ENCODE measurements around the gene CPT2. TPM values are rescaled to one million over a fixed set of nuclear protein-coding genes. Genes with fewer than 3 reads are reported as not detected.

CPT2 gene
- total RNA-seq, 1 experiment from 2014 or later: 17.0 TPM

DNA sequence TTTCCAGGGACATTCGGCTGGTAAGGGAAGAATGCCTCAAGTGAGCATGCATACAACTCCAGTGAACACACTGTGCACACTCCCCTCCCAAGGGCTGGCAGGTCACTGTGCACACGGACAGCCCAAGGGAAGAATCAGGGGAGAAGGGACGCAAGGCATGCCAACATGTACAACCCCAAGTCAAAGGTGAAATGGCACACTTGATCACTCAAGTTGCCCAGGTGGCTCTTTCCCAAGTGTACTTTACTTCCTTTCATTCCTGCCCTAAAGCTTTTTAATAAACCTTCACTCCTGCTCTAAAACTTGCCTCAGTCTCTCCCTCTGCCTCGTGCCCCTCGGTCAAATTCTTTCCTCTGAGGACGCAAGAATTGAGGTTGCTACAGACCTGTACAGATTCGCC, 40.7 kb upstream of the CPT2 start:
- intact Hi-C loops (cut with micrococcal nuclease; ENCODE audit: unreplicated experiment): no loop called here
- Histone ChIP-seq H3K4me3 (ENCODE audit: low read depth, low read length, poor library complexity, severe bottlenecking) (no peak overlapping the region), H3K27ac (ENCODE audit: low read depth, low read length, poor library complexity, severe bottlenecking) (no peak overlapping the region), H3K36me3 (ENCODE audit: insufficient read depth, low read length, poor library complexity, severe bottlenecking) (no peaks in the 10 kb centered on the region), H3K9me3 (ENCODE audit: low read depth, low read length, poor library complexity, severe bottlenecking) (no peaks in the 10 kb centered on the region), H3K4me1 (ENCODE audit: insufficient read depth, low read length, poor library complexity, severe bottlenecking) (no peaks in the 10 kb centered on the region), H3K27me3 (replicated peaks; ENCODE audit: insufficient read depth, low read depth, low read length, poor library complexity) (no peaks in the 10 kb centered on the region)
- BruUV-seq (replicated peaks): no TSS peak
- CTCF ChIA-PET: no interaction called here
- POLR2A ChIA-PET (ENCODE audit: low non-redundant PET): no interaction called here
- DNase-seq (ENCODE audit: low spot score): no peak
- TF ChIP-seq, protein P1, sequence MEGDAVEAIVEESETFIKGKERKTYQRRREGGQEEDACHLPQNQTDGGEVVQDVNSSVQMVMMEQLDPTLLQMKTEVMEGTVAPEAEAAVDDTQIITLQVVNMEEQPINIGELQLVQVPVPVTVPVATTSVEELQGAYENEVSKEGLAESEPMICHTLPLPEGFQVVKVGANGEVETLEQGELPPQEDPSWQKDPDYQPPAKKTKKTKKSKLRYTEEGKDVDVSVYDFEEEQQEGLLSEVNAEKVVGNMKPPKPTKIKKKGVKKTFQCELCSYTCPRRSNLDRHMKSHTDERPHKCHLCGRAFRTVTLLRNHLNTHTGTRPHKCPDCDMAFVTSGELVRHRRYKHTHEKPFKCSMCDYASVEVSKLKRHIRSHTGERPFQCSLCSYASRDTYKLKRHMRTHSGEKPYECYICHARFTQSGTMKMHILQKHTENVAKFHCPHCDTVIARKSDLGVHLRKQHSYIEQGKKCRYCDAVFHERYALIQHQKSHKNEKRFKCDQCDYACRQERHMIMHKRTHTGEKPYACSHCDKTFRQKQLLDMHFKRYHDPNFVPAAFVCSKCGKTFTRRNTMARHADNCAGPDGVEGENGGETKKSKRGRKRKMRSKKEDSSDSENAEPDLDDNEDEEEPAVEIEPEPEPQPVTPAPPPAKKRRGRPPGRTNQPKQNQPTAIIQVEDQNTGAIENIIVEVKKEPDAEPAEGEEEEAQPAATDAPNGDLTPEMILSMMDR (conservative IDR thresholded peaks at IDR 0.05; ENCODE audit: low read depth, low read length): no peak
- TF ChIP-seq EZH2 (IDR thresholded peaks at IDR 0.05; ENCODE audit: borderline replicate concordance, low read depth, low read length, poor library complexity, severe bottlenecking): no peak

DNA sequence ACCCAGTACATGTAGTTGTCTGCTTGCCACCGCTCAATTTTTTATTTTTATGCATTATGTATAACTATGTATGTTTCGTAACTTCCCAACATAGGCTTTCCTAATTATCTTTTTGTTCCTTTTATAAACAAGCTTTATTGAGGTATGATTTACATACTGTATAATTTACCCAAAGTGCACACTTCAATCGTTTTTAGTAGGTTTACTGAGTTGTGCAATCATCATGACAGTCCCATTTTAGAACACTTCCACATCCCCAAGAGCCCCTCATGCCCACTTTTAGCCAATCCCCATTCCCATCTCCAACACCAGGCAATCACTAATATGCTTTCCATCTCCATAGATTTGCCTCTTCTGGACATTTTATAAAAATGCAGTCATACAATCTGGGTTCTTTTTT, 39.8 kb upstream of the CPT2 start:
- no peak overlapping the region for H3K27ac ChIP-seq (ENCODE audit: low read depth, low read length, poor library complexity, severe bottlenecking)
- H3K4me1 ChIP-seq (ENCODE audit: insufficient read depth, low read length, poor library complexity, severe bottlenecking): no peaks in the 10 kb centered on the region
- intact Hi-C loops (cut with micrococcal nuclease; ENCODE audit: unreplicated experiment): no loop called here
- H3K27me3 ChIP-seq (replicated peaks; ENCODE audit: insufficient read depth, low read depth, low read length, poor library complexity): no peaks in the 10 kb centered on the region
- no peaks in the 10 kb centered on the region for H3K36me3 ChIP-seq (ENCODE audit: insufficient read depth, low read length, poor library complexity, severe bottlenecking)
- CTCF ChIA-PET: no interaction called here
- DNase-seq (ENCODE audit: low spot score): no peak
- POLR2A ChIA-PET (ENCODE audit: low non-redundant PET): no interaction called here
- H3K4me3 ChIP-seq (ENCODE audit: low read depth, low read length, poor library complexity, severe bottlenecking): no peak overlapping the region
- no peak for TF ChIP-seq EZH2 (IDR thresholded peaks at IDR 0.05; ENCODE audit: borderline replicate concordance, low read depth, low read length, poor library complexity, severe bottlenecking)
- TF ChIP-seq, protein P1 (conservative IDR thresholded peaks at IDR 0.05; ENCODE audit: low read depth, low read length): no peak
- no peaks in the 10 kb centered on the region for H3K9me3 ChIP-seq (ENCODE audit: low read depth, low read length, poor library complexity, severe bottlenecking)
- no TSS peak for BruUV-seq (replicated peaks)

DNA sequence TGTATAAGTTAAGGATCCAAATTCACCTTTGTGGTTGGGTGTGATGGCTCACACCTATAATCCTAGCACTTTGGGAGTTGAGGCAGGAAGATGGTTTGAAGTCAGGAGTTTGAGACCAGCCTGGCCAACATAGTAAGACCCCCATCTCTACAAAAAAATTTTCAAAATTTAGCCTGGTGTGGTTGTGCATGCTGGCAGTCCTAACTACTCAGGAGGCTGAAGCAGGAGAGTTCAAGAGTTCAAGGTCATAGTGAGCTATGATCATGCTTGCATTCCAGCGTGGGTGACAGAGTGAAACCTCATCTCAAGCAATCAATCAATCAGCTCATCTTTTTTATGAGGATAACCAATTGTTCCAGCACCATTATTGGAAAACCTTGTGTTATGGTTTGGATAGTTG, 37.7 kb upstream of the CPT2 start:
- intact Hi-C loops (cut with micrococcal nuclease; ENCODE audit: unreplicated experiment): no loop called here
- no peaks in the 10 kb centered on the region for H3K36me3 ChIP-seq (ENCODE audit: insufficient read depth, low read length, poor library complexity, severe bottlenecking)
- no peaks in the 10 kb centered on the region for H3K9me3 ChIP-seq (ENCODE audit: low read depth, low read length, poor library complexity, severe bottlenecking)
- ChIA-PET POLR2A (ENCODE audit: low non-redundant PET) (no interaction called here), CTCF (no interaction called here)
- H3K27me3 ChIP-seq (replicated peaks; ENCODE audit: insufficient read depth, low read depth, low read length, poor library complexity): no peaks in the 10 kb centered on the region
- H3K4me3 ChIP-seq (ENCODE audit: low read depth, low read length, poor library complexity, severe bottlenecking): no peak overlapping the region
- no TSS peak for BruUV-seq (replicated peaks)
- TF ChIP-seq, protein P1 (conservative IDR thresholded peaks at IDR 0.05; ENCODE audit: low read depth, low read length): no peak
- TF ChIP-seq EZH2 (IDR thresholded peaks at IDR 0.05; ENCODE audit: borderline replicate concordance, low read depth, low read length, poor library complexity, severe bottlenecking): no peak
- H3K27ac ChIP-seq (ENCODE audit: low read depth, low read length, poor library complexity, severe bottlenecking): no peak overlapping the region
- DNase-seq (ENCODE audit: low spot score): no peak
- no peaks in the 10 kb centered on the region for H3K4me1 ChIP-seq (ENCODE audit: insufficient read depth, low read length, poor library complexity, severe bottlenecking)
